GM19023 (cell line): ENCODE measurements around the gene MED17.
"Not testable (repeated sequence)": the region's sequence is repeated elsewhere in the genome, so short reads cannot be mapped to it uniquely, and the experiment has no call there.

ENCODE experiments used
- ATAC-seq: cut with Tn5 transposase; IDR thresholded peaks from one replicate; pipeline ENCODE4 v1.9.1; 2021; ENCODE audit warnings: mild to moderate bottlenecking, moderate library complexity; ENCODE audit not compliant: unreplicated experiment

The MED17 gene, protein sequence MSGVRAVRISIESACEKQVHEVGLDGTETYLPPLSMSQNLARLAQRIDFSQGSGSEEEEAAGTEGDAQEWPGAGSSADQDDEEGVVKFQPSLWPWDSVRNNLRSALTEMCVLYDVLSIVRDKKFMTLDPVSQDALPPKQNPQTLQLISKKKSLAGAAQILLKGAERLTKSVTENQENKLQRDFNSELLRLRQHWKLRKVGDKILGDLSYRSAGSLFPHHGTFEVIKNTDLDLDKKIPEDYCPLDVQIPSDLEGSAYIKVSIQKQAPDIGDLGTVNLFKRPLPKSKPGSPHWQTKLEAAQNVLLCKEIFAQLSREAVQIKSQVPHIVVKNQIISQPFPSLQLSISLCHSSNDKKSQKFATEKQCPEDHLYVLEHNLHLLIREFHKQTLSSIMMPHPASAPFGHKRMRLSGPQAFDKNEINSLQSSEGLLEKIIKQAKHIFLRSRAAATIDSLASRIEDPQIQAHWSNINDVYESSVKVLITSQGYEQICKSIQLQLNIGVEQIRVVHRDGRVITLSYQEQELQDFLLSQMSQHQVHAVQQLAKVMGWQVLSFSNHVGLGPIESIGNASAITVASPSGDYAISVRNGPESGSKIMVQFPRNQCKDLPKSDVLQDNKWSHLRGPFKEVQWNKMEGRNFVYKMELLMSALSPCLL

DNA sequence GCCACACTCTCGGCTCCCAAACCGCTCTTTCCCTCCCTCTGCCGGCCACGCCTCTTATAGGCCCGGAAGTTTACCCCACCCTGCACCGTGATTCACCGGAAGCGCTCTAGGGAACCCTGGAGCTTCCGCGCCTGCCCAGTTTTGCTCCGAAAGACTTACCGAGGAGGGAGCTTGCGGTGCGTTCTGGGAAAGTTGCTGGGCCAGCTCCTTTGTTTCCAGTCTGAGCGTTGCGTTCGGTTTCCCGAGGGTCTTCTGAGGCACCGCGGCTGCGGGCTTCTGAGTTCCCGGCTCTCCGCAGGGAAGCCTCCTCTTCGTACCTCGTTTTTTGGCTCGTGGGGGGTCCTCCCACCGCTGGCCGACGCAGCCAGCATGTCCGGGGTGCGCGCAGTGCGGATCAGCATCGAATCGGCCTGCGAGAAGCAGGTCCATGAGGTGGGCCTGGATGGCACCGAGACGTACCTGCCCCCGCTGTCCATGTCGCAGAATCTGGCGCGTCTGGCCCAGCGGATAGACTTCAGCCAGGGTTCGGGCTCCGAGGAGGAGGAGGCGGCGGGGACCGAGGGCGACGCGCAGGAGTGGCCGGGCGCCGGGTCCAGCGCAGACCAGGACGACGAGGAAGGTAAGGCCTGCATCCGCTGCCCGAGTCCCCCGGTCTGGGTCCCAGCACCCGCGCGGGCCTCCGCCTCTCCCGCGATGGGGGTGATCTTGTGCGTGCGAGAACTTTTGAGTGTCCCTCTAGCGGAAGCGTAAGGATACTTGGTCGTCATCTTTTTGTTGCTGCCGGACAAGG is at the start of gene MED17:
Gene MED17, plus strand, starts transcription at position 138 of the 790 bp plus-strand sequence. Its CDS starts 232 bp downstream, at position 370.
- ATAC-seq: peak; percentile 96

DNA sequence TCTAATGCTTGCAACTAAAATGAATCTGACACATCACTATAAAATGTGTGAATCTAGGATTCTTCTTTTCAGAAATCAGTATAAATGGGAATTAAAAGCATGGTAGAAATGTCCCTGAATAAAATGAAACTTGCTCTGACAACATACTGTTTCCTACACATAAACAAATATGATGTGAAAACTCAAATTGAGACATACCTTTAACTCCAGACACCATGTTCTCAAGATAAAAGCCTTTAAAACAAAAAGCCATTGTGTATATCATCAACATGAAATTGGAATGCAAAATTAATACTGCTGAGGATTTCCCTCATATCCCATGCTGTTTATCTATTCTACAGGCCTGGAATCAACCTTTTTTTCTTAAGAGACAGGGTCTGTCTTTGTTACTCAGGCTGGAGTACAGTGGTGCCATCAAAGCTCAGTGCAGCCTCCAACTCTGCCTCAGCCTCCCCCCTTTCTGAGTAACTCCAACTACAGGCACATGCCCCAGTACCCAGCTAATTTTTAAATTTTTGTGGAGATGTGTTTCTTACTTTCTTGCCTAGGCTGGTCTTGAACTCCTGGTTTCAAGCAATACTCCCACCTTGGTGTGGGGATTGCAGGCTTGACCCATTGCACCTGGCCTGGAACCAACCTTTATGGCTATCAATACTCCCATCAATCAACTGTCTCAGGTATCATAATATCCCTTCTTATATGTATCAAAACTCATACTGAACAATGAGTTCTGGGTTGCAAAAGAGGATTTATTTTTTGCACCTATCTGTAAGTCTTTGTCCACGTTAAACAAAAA is 49.5 kb upstream of the MED17 start:
- no peak for ATAC-seq

DNA sequence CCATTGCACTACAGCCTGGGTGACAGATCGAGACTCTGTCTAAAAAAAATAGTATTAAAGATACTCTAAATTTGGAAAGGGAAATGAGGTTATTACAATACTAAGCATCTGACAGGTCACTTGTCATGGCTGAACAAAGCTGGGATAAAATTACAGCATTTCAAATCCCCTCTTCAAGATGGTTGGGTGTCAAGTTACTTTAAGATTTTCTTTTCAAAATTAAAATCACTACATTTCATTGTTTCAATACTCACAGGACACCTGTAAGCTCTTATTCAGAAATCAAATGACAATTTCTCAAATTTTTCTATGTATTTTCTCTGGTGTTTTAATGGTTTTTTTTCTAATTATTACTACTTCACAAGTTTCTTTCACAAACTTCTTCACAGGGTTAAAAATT is 48.5 kb upstream of the MED17 start:
- no peak for ATAC-seq

DNA sequence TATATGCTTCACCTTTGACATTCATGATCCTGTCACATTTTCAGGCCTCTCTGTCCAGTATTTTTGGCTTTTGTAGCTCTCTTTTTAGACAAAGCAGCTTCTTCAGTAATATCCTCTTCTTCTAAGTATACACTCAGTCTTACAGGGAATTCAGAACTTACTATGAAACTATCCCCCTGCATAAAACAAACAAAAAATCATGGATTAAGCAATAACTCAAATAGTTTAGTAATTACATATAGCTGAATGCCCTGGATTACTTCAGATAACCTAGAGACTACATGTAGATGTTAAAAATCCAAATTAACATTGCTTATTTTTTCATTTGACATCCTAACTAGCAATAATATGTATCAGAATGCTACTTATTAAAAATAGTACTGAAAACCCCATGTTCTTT is 48.0 kb upstream of the MED17 start:
- ATAC-seq: no peak

DNA sequence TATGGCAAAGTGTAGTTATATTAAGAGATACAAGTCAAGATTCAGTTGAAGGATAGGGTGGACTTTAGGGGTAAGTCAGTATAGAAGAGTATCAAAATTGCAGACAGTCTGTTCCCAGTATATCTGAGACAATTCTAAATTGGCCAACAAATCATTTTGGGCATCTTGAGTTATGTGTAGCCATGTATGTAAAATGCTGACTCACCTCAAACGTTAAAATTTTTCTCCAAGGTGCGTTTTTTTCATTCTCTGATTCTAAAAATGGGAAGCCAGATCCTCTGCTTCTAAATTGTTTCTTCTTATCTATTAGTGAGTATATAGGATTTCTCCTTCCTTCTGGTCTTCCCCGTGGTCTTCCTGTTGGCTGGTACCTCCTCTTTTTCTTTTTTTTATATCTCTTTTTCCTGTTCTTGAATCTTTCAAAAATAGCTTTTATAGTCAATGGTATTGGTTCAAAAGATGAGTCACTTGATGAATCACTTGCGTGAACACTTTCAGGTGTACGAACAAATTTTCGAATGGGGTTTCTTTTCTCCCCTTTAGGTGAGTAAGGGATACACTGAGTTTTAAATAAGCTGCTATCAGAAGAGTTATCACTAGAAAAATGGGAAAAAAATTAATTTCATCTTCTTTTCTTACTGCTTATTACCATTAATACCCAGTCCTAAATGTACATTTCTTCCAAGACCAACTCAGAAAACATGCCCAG is 46.0 kb upstream of the MED17 start:
- no peak for ATAC-seq

DNA sequence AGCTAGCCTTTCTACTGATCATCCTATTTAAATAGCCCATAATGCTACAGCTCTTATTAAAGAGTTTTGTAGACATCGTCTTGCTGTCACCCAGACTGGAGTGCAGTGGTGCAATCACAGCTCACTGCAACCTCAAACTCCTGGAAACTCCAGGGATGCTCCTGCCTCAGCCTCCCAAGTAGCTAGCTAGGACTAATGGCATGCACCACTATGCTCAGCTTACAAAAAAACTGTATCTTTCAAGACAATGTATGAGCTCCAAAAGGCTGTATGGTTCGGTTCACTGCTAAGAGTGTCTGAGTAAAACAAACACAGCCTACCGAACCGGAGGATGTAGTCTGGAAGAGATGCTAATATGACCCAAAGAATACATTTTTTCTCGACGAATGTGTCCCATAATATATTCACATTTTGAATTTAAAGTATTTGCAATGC is 45.4 kb upstream of the MED17 start:
- ATAC-seq: no peak

DNA sequence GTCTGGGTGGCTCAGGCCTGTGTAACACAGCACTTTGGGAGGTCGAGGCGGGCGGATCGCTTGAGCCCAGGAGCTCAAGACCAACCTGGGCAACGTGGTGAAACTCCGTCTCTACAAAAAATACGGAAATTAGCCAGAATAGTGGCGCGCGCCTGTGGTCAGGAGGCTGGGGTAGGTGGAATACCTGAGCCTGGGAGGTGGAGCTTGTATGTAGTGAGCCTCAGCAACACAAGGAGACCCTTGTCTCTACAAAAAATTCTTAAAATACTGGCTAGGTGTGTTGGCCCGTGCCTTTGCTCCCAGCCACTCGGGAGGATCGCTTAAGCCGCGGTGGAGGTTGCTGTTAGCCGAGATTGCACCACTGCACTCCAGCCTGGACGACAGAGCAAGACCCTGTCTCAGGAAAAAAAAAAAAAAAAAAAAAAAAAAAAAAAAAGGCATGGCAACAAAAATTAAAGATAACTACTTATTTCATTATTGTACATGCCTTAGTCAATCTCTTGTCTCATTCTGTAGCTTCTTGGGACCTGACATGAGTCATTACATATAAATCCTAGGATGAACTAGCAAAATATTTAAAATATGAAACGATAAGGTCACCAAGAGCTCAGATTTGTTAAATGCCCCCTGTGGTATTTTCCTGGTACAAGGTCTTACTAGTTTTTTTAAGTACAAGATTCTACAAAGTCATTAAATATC is 43.9 kb upstream of the MED17 start:
- ATAC-seq: no peak

DNA sequence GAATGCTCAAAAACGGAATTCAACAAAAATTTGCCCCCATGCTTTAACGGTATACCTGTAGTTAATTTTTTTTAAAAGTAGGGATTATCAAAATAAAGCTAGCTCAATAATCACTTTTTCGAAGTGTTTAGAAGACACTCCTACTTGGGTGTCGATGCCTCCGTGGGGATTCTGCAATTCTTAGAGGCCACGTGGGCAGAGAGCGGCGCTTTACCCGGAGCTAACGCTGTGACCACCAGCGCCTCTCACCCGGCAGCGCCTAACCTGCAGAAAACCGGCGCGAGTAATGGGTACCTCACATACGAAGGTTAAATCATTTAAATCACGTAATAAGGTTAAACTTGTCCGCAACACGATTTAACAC is 43.4 kb upstream of the MED17 start:
- ATAC-seq: peak; percentile 34

DNA sequence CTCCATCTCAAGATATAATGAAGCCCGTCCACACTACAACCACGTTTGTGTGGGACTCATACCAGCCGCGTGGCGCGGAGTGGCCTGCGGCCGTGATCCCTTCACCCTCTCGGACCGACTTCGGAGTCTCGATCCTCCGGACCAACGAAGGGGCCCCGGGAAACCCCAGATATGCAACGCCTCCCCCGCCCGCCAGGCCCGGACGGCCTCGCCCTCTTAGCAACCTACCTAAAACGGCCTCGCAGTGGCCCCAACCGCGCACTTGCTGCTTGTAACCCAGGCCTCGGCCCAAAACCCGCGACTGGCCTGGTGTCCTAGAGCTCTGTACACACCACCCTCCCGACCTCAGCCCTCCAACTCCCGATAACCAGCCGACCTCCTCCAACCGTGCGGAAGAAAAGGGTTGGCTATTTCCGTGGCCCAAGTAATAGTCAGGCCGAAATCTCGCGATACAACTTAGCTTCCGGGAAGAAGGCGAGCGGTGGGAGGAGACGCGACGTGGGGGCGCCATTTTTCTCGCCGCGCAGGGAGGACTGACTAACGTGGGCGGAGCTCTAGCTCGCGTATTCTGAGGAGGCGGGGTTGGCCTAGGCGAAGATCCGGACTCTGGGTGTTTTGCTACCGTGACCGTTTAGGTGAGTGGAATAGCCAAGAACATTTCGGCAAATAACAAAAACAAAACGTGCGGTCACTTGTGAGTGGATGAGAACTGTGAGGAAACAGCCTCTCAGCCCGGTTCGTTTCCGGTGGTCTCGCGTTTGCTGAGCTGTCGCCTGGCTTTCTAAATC is 42.8 kb upstream of the MED17 start, which contains the start of the genes C11orf54 and TAF1D:
Gene C11orf54, plus strand, starts transcription at position 579 of the 788 bp plus-strand sequence. CDS start 5,722 bp downstream, outside the sequence.
Gene TAF1D, minus strand, starts transcription at position 402 of the 788 bp plus-strand sequence. CDS start 2,191 bp downstream, outside the sequence.
- peak; percentile 83 for ATAC-seq

DNA sequence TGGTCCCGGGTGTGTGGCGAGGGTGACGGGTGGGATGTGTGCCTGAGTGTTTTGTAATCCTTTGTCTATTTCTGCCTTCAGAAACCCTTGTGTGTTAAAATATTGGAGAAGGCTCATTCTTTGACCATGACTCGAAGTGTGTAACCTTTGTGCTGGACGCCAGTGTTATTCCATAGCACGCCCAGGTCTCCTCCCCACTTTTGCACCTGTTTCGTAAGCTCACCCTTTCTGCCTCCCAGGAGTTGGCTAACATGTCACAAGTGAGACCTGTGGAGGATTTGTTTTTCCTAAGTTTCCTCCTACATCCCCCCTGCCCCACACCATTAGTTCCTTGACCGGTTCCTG is 42.2 kb upstream of the MED17 start:
- ATAC-seq: no peak

DNA sequence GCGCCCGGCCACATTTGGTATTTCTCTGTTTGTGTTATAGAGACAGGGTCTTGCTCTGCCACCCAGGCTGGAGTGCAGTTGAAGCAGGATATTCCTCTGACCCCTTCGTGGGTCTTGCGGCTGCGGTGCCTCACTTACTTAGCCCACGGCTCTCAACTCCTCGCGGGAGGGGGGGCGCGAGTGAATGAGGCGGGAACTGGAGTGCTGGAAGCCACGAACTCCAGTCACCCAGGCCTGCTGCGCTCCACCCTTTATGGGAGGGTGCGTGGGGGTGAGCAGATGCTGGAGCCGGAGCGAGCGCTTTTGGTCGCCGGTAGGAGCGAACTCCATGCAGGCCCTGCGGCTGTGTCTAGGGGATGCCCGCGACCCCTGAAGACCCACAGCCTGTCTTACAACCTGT is 40.8 kb upstream of the MED17 start:
- no peak for ATAC-seq

DNA sequence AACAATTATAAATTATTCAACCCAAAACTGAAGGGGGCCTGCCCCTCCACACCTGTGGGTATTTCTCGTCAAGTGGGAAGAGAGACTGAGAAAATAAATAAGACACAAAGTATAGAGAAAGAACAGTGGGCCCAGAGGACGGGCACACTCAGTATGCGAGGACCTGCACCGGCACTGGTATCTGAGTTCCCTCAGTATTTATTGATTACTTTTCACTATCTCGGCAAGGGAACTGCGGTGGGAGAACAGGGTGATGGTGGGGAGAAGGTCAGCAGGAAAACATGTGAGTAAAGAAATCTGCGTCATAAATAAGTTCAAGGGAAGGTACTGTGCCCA is 39.4 kb upstream of the MED17 start:
- ATAC-seq: no peak

DNA sequence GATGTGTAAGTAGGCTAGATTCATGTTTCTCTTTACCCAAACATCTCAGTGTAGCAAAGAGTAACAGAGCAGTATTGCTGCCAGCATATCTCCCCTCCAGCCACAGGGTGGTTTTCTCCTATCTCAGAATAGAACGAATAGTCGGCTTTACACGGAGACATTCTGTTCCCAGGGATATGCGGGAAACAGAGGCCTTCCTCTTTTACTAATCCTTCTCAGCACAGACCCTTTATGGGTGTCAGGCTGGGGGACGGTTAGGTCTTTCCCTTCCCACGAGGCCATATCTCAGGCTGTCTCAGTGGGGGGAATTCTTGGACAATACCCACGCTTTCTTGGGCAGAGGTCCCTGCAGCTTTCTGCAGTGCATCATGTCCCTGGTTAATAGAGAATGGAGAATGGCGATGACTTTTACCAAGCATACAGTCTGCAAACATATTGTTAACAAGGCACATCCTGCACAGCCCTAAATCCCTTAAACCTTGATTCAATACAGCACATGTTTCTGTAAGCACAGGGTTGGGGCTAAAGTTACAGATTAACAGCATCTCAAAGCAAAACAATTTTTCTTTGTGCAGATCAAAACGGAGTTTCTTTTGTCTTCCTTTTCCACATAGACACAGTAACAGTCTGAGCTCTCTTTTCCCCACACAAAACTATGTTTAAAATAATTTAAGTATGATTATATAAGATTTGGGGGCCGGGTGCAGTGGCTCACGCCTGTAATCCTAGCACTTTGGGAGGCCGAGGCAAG is 38.9 kb upstream of the MED17 start:
- ATAC-seq: not testable (repeated sequence)

DNA sequence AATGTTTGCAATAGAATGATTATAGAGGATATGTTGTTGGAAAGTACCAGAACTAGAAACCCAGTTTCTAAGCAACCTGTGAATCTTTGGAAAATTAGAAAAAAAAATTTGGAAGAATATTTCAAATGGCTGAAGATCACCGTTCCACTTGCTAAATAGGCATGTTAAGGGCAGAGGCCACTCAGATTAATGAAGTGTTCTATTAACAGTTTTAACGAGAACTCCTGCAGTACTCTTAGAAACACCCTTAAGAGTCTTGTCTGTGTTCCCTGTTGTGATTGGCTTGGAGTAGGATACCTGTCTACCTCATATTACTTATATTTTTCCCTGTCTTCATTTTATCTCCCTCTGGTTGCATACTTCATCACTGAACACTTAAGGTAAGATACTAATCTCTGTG is 38.0 kb upstream of the MED17 start:
- no peak for ATAC-seq

DNA sequence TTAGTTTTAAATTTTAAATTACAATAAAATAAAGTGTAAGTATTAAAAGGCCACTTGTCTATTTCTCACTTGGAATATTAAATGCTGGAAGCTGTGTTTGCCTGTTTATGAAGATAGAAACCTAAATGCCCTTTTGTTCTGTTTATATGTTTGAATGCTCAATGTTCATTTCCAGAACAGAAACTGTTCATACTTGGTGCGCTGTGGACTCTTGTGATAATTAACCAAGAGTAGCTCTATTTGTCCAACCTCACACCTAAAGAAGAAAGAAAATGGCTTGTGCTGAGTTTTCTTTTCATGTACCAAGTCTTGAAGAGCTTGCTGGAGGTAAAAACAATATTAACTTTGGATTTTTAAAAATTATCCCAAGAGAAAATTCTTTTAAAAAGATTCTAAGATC is 37.0 kb upstream of the MED17 start:
- peak; percentile 63 for ATAC-seq

DNA sequence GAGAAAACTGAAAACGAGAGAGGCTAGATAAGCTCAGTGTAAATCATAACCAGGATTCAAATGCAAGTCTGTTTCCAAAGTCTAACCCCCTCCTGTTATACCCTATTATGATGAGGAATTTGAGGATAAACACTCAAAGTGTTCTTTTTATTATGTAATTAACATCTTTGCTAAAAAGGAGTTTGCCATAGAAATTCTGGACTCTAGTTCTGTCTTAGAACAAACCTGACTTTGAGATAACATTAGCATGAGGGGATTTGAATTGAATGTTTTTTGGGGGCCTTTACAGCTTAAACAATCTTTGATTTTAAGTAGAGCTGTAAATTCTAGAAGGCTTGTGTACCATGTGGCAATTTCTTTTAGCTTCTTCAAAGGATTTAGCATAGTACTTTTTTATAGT is 33.1 kb upstream of the MED17 start:
- ATAC-seq: no peak

DNA sequence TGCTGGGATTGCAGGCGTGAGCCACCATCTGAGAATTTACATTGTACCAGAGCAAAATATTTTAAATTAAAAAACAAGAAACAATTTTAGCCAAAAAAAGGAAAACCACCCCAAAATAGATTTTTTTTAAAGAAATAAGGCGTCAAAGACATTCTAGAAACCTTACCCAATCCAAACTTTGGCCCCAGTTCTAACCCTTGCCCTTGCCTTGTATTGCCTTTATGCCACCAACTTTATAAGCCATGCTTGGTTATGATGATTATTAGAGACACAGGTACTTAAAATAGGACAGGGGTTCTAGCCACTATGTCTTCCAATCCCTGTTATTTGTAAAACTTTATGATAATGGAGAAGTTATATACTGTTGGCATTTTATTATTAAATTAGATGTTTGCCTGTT is 30.8 kb upstream of the MED17 start:
- no peak for ATAC-seq

DNA sequence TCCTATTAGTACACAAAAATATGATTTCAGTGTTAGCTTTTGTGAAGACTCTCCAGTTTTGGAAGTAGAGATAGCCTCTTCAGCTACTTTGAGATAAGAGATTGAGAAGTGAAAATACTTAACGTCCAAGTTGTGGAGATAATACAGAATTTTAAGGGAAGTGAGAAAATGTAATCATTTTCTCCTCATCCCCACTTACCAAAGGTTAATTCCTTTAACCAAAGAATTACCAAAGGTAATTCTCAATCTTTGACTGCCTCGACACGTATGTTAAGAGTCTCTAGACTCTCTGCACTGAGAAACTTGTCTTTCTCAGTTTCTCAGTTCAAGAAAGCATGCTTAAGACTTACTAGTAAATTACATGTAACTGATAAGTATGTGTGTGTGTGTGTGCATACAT is 27.3 kb upstream of the MED17 start:
- ATAC-seq: no peak
